OCI-LY3 (cell line): ENCODE measurements around the gene EOLA1.
"Not testable (repeated sequence)": the region's sequence is repeated elsewhere in the genome, so short reads cannot be mapped to it uniquely, and the experiment has no call there.

ENCODE experiments used
- CTCF ChIP-seq: fragments of 200-600, 300-600 bp; sonication (generic); IDR thresholded peaks from 2 replicates; pipeline ENCODE4 v1.5.1; 2014; ENCODE audit warnings: antibody characterized with exemption, low read length, low read depth
- EZH2phosphoT487 ChIP-seq: fragments of 200-600 bp; shearing (Covaris generic); IDR thresholded peaks from 2 replicates; pipeline ENCODE4 v1.6.1; 2018; ENCODE audit warnings: antibody characterized with exemption, mixed run types, low read depth

GRCh38 chrX:149502923-149503322 lies 37.9 kb upstream of the EOLA1 start:
- not testable (repeated sequence) for TF ChIP-seq CTCF, EZH2phosphoT487
